Subcutaneous abdominal adipose tissue (tissue), 5 donors: ENCODE results near the gene XYLT1.
"Not testable (repeated sequence)": the region's sequence is repeated elsewhere in the genome, so short reads cannot be mapped to it uniquely, and the experiment has no call there.

Experiments used
- H3K27ac ChIP-seq: one replicate; pipeline ENCODE4 v1.7.0; 2013; ENCODE audit warnings: low read depth, mild to moderate bottlenecking, inconsistent platforms, low read length, moderate library complexity
- H3K27me3 ChIP-seq, 5 donors: one replicate each; pipeline ENCODE4 v1.7.0; 2013; ENCODE audit warnings: low read length in 5 of 5, inconsistent platforms in 1 of 5; ENCODE audit not compliant: control insufficient read depth in 5 of 5, insufficient read depth in 4 of 5
- H3K36me3 ChIP-seq, 5 donors: one replicate each; pipeline ENCODE4 v1.7.0; 2013; ENCODE audit warnings: low read length in 5 of 5; ENCODE audit not compliant: control insufficient read depth in 5 of 5, insufficient read depth in 5 of 5
- H3K4me1 ChIP-seq, 5 donors: one replicate each; pipeline ENCODE4 v1.7.0; 2013; ENCODE audit warnings: low read length in 5 of 5, mild to moderate bottlenecking in 3 of 5, moderate library complexity in 1 of 5; ENCODE audit not compliant: control insufficient read depth in 5 of 5, insufficient read depth in 5 of 5
- H3K4me3 ChIP-seq, 5 donors: one replicate each; pipeline ENCODE4 v1.7.0; 2013; ENCODE audit warnings: low read length in 5 of 5, low read depth in 1 of 5
- H3K9ac ChIP-seq, 5 donors: one replicate each; pipeline ENCODE4 v1.7.0; 2013; ENCODE audit warnings: low read length in 5 of 5, mild to moderate bottlenecking in 4 of 5, moderate library complexity in 3 of 5
- H3K9me3 ChIP-seq, 5 donors: one replicate each; pipeline ENCODE4 v1.7.0; 2013; ENCODE audit warnings: low read length in 5 of 5; ENCODE audit not compliant: control insufficient read depth in 5 of 5
- donor health status: healthy.
- donor health status: healthy.
- donor health status: healthy.
- donor health status: healthy.
- donor health status: healthy.

Gene XYLT1

DNA sequence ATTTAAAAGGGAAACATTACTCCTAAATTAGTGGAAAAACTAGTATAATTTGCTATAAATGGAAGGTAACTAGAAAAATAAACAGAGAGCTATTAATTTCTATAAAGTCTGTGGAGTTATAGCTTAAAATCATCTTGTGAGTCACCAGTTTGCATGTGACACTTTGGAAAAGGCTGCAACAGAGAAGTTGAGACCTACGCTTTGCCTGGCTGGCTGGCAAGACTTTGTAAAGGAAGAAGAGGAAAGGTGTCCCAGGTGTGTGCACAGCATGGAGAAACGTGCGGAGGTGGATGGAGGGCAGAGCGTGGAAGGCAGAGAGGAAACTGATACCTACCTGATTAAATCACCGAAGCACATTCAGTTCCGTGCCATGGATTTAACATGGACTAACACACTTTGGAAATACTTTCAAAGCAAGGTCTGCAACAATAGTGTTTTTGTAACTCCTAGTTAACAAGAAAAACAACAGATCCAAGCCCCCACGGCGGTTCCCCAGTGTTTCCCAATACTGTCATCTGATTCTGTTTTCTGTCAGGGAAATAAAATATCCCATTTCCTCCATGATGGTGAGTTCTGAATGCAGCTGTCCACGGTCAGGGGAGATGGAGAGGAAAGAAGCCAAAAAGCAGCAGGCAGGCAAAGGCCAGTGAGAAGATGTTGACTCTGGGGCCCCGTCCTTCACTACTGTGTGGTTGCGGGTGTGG is 134.8 kb downstream of the XYLT1 start:
- H3K9ac ChIP-seq, result no peak overlapping the region
- no peaks in the 10 kb centered on the region for H3K27me3 ChIP-seq
- no peaks in the 10 kb centered on the region for H3K36me3 ChIP-seq
- peaks cover 4 to 21% (median 7%) of the 10 kb centered on the region in 5 donors for H3K4me1 ChIP-seq
- H3K27ac ChIP-seq, result no peak overlapping the region
- H3K4me3 ChIP-seq, result no peak overlapping the region
- no peaks in the 10 kb centered on the region for H3K9me3 ChIP-seq

GRCh38 chr16:17335406-17335805 is 135.4 kb downstream of the XYLT1 start:
- not testable (repeated sequence) for H3K27ac ChIP-seq

GRCh38 chr16:17334096-17334495 is 136.7 kb downstream of the XYLT1 start:
- H3K4me1 ChIP-seq, result peaks cover 8 to 30% (median 17%) of the 10 kb centered on the region in 5 donors
- H3K36me3 ChIP-seq, result no peaks in the 10 kb centered on the region
- no peaks in the 10 kb centered on the region for H3K9me3 ChIP-seq
- no peak overlapping the region for H3K4me3 ChIP-seq
- no peaks in the 10 kb centered on the region for H3K27me3 ChIP-seq
- no peak overlapping the region for H3K9ac ChIP-seq
- H3K27ac ChIP-seq, result no peak overlapping the region

More at GRCh38 chr16:17335406-17335805, 135.4 kb downstream of the XYLT1 start:
- not testable (repeated sequence) for H3K36me3 ChIP-seq, H3K4me3 ChIP-seq, H3K27me3 ChIP-seq, H3K9me3 ChIP-seq, H3K9ac ChIP-seq
- peaks cover 7 to 25% (median 11%) of the 10 kb centered on the region in 5 donors for H3K4me1 ChIP-seq

DNA sequence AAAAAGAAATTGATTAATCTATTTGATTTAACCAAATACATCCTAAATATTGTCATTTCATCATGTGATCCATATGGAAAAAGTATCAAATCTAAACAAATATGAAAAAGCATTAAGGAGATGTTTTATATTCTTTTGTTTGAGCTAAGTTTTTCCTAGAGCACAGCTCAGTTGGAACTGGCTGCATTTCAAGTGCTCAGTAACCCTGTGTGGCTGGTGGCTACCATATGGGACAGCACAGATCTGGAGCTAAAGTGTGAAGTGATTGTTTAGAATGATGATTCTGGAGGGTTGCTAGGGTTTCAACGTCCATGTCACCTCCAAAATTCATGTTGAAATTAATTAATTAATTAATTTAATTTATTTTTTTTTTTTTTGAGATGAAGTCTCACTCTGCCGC is 137.5 kb downstream of the XYLT1 start:
- no peaks in the 10 kb centered on the region for H3K9me3 ChIP-seq
- H3K4me3 ChIP-seq, result no peak overlapping the region
- no peak overlapping the region for H3K9ac ChIP-seq

GRCh38 chr16:17331991-17332390 is 138.8 kb downstream of the XYLT1 start:
- H3K36me3 ChIP-seq, result no peaks in the 10 kb centered on the region
- peaks cover 9 to 38% (median 23%) of the 10 kb centered on the region in 5 donors for H3K4me1 ChIP-seq
- H3K9ac ChIP-seq, result no peak overlapping the region
- no peaks in the 10 kb centered on the region for H3K27me3 ChIP-seq
- peak overlapping the region; percentile 45 for H3K27ac ChIP-seq
- no peaks in the 10 kb centered on the region for H3K9me3 ChIP-seq
- H3K4me3 ChIP-seq, result no peak overlapping the region

More for the DNA sequence above, 137.5 kb downstream of the XYLT1 start:
- H3K27ac ChIP-seq, result no peak overlapping the region
- H3K27me3 ChIP-seq, result no peaks in the 10 kb centered on the region
- H3K4me1 ChIP-seq, result peaks cover 9 to 38% (median 23%) of the 10 kb centered on the region in 5 donors
- no peaks in the 10 kb centered on the region for H3K36me3 ChIP-seq

GRCh38 chr16:17331071-17331607 is 139.6 kb downstream of the XYLT1 start:
- Histone ChIP-seq H3K9me3 (no peaks in the 10 kb centered on the region), H3K4me1 (peaks cover 7 to 36% (median 20%) of the 10 kb centered on the region in 5 donors), H3K27ac (peak overlapping the region; percentile 45), H3K9ac (no peak overlapping the region), H3K36me3 (no peaks in the 10 kb centered on the region), H3K4me3 (no peak overlapping the region), H3K27me3 (no peaks in the 10 kb centered on the region)

DNA sequence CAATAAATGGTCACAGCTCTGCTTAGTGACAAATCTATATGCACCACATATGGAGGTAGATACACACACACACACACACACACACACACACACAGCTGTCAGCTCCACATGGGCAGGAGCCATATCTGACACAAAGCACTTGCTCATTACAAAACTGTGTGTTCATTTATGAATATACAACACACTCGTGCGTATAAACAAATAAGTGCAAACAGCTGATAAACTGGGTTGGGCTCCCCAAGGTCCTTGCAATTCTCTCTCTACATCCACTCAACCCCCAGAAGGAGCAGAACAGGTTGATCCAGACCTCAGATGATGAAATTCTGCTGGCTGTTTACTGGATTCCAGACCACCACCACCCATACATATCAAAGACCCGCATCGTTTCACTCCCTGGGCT is 140.7 kb downstream of the XYLT1 start:
- Histone ChIP-seq H3K9ac (no peak overlapping the region), H3K4me1 (peaks cover 7 to 33% (median 20%) of the 10 kb centered on the region in 5 donors), H3K36me3 (no peaks in the 10 kb centered on the region), H3K27ac (no peak overlapping the region), H3K27me3 (no peaks in the 10 kb centered on the region), H3K9me3 (no peaks in the 10 kb centered on the region), H3K4me3 (no peak overlapping the region)

- Histone ChIP-seq H3K4me3 (no peak overlapping the region), H3K27me3 (no peaks in the 10 kb centered on the region), H3K27ac (peak overlapping the region; percentile 34), H3K36me3 (no peaks in the 10 kb centered on the region), H3K9ac (peak overlapping the region in 1 of 5 donors; percentile 59), H3K4me1 (peaks cover 7 to 33% (median 20%) of the 10 kb centered on the region in 5 donors), H3K9me3 (no peaks in the 10 kb centered on the region)
Measured at GRCh38 chr16:17329391-17329790, 141.4 kb downstream of the XYLT1 start.

DNA sequence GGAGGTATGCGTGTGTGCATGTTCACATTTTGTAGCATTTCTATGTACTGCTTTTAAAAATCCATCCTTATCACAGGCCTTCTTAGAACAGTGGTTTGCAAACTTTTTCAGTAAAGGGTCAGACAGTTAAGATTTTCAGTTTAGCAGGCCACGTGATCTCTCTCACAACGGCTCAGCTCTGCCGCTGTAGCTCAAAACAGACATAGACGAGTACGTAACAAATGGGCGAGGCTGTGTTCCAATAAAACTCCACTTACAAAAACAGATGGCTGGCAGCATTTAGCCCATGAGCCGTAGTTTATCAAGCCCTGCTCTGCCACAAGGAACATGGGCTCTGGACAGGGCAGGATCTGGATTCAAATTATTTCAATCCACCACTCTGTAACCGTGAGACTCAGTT is 141.8 kb downstream of the XYLT1 start:
- H3K27ac ChIP-seq, result peak overlapping the region; percentile 34
- peaks cover 7 to 34% (median 20%) of the 10 kb centered on the region in 5 donors for H3K4me1 ChIP-seq

DNA sequence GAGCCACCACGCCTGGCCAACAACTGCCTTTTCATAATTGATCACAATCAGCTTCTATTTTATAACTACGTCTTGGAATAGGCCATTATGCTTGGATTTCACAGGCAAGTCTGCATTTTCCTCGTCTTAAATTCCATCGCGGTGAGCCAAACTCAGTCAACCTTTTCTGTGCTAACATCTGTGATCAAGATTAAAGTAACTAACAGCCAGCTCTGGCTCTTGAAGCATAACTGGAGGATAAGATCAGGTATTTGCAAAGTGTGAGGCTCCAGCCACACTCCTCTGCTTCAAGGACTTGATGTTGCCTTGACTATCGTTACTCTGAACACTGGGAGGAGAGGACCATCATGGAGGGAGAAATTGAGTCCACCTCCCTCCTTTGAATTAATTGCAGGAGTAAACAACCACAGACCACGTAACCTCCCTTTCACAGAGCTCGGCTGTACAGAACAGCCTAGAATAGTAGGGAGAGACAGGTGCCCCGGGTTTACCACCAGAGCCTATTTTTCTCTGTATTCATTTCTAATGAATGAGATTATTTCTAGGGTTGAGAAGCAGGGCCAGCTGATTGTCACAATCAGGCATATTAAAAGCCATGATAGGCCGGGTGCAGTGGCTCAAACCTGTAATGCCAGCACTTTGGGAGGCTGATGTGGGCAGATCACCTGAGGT is 143.0 kb downstream of the XYLT1 start:
- no peak overlapping the region for H3K4me3 ChIP-seq
- H3K9ac ChIP-seq, result no peak overlapping the region
- no peaks in the 10 kb centered on the region for H3K9me3 ChIP-seq
- H3K36me3 ChIP-seq, result no peaks in the 10 kb centered on the region
- peaks cover 11 to 45% (median 29%) of the 10 kb centered on the region in 5 donors for H3K4me1 ChIP-seq
- no peak overlapping the region for H3K27ac ChIP-seq
- no peaks in the 10 kb centered on the region for H3K27me3 ChIP-seq

More for the DNA sequence above, 141.8 kb downstream of the XYLT1 start:
- Histone ChIP-seq H3K9me3 (no peaks in the 10 kb centered on the region), H3K4me3 (no peak overlapping the region), H3K27me3 (no peaks in the 10 kb centered on the region), H3K36me3 (no peaks in the 10 kb centered on the region), H3K9ac (peak overlapping the region in 1 of 5 donors; percentile 59)
